ENCODE data around the gene MC3R. TPM values are rescaled to one million over a fixed set of nuclear protein-coding genes. Genes with fewer than 3 reads are reported as not detected.

The MC3R gene
- total RNA-seq, 1 donor from 2014 or later = not detected

GRCh38 chr20:56271974-56272373 is 23.4 kb downstream of the MC3R start:
- ATAC-seq = no peak
- Histone ChIP-seq H3K27me3 (ENCODE audit: low read depth) (no peaks in the 10 kb centered on the region), H3K4me1 (no peaks in the 10 kb centered on the region), H3K36me3 (no peaks in the 10 kb centered on the region), H3K27ac (no peak overlapping the region), H3K9me3 (no peaks in the 10 kb centered on the region), H3K4me3 (no peak overlapping the region)
- DNase-seq = no peak
- intact Hi-C loops (cut with DNase I) = no loop called here
- TF ChIP-seq CTCF (IDR thresholded peaks at IDR 0.05) = no peak

- intact Hi-C loops (cut with DNase I) = no loop called here
- ATAC-seq = no peak
- Histone ChIP-seq H3K4me3 (no peak overlapping the region), H3K4me1 (no peaks in the 10 kb centered on the region), H3K27me3 (ENCODE audit: low read depth) (no peaks in the 10 kb centered on the region), H3K27ac (no peak overlapping the region), H3K9me3 (no peaks in the 10 kb centered on the region), H3K36me3 (no peaks in the 10 kb centered on the region)
- no peak for DNase-seq
- no peak for TF ChIP-seq CTCF (IDR thresholded peaks at IDR 0.05)
These were observed 25.0 kb downstream of the MC3R start for GRCh38 chr20:56273491-56273890.

- H3K4me3 ChIP-seq = no peak overlapping the region
These were observed 25.6 kb downstream of the MC3R start for GRCh38 chr20:56274156-56274555.

GRCh38 chr20:56278196-56278595 is 29.7 kb downstream of the MC3R start:
- ATAC-seq = no peak

More at GRCh38 chr20:56274156-56274555, 25.6 kb downstream of the MC3R start:
- H3K27me3 ChIP-seq (ENCODE audit: low read depth) = no peaks in the 10 kb centered on the region
- DNase-seq (no peak), ATAC-seq (no peak)
- H3K27ac ChIP-seq = no peak overlapping the region
- H3K36me3 ChIP-seq = no peaks in the 10 kb centered on the region
- TF ChIP-seq CTCF (IDR thresholded peaks at IDR 0.05) = no peak
- H3K4me1 ChIP-seq = no peaks in the 10 kb centered on the region
- intact Hi-C loops (cut with DNase I) = no loop called here
- H3K9me3 ChIP-seq = no peaks in the 10 kb centered on the region

GRCh38 chr20:56285496-56285895 is 37.0 kb downstream of the MC3R start:
- no peaks in the 10 kb centered on the region for H3K27me3 ChIP-seq (ENCODE audit: low read depth)
- no peak overlapping the region for H3K4me3 ChIP-seq
- no peak for ATAC-seq
- H3K4me1 ChIP-seq = no peaks in the 10 kb centered on the region
- intact Hi-C loops (cut with DNase I) = no loop called here
- no peaks in the 10 kb centered on the region for H3K36me3 ChIP-seq
- H3K9me3 ChIP-seq = no peaks in the 10 kb centered on the region
- no peak for DNase-seq
- no peak overlapping the region for H3K27ac ChIP-seq
- TF ChIP-seq CTCF (IDR thresholded peaks at IDR 0.05) = no peak

More at GRCh38 chr20:56278196-56278595, 29.7 kb downstream of the MC3R start:
- no peaks in the 10 kb centered on the region for H3K36me3 ChIP-seq
- no peak for TF ChIP-seq CTCF (IDR thresholded peaks at IDR 0.05)
- intact Hi-C loops (cut with DNase I) = no loop called here
- H3K27me3 ChIP-seq (ENCODE audit: low read depth) = no peaks in the 10 kb centered on the region
- no peak for DNase-seq
- no peaks in the 10 kb centered on the region for H3K4me1 ChIP-seq
- H3K27ac ChIP-seq = no peak overlapping the region
- no peak overlapping the region for H3K4me3 ChIP-seq
- no peaks in the 10 kb centered on the region for H3K9me3 ChIP-seq

GRCh38 chr20:56289652-56290051 is 41.1 kb downstream of the MC3R start:
- Histone ChIP-seq H3K4me1 (no peaks in the 10 kb centered on the region), H3K27me3 (ENCODE audit: low read depth) (peaks cover 9% of the 10 kb centered on the region), H3K4me3 (no peak overlapping the region), H3K27ac (no peak overlapping the region), H3K36me3 (no peaks in the 10 kb centered on the region), H3K9me3 (no peaks in the 10 kb centered on the region)
- no peak for ATAC-seq
- no peak for DNase-seq
- TF ChIP-seq CTCF (IDR thresholded peaks at IDR 0.05) = no peak
- intact Hi-C loops (cut with DNase I) = no loop called here
